Measurements from ENCODE around the gene VCX3A.

Gene VCX3A

DNA sequence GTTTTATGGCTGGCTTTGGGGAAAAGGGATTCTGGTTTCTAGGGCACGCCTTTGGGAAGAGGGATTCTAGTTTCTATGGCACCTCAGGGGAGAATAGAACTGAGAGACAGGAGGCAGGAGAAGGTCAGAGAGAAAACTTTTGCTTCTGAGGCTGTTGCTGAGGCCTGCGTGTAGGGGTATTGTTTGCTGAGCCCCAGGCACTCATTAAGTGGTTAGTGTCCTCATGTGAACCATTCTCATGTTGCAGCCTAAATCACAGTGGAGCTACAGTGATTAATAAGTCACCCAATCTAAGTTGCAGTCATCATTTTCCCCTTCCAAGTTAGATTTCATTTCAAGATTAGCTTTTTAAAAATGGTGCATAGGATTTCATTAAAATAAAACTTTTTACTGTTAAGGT lies 29.0 kb downstream of the VCX3A start:
- Histone ChIP-seq H3K4me3 (ENCODE audit: low read length) (no peak overlapping the region), H3K4me1 (ENCODE audit: control insufficient read depth, low read length) (no peaks in the 10 kb centered on the region), H3K27ac (ENCODE audit: low read depth, low read length) (no peak overlapping the region), H3K79me2 (ENCODE audit: control insufficient read depth, low read length) (no peaks in the 10 kb centered on the region), H4K20me1 (ENCODE audit: control insufficient read depth, insufficient read depth, low read depth, low read length) (no peaks in the 10 kb centered on the region), H3F3A (ENCODE audit: control insufficient read depth, insufficient read depth) (no peaks in the 10 kb centered on the region), H3K9me3 (ENCODE audit: control insufficient read depth, insufficient read depth, low read length) (no peaks in the 10 kb centered on the region), H3K27me3 (ENCODE audit: control insufficient read depth, low read length) (no peaks in the 10 kb centered on the region), H3K36me3 (ENCODE audit: control insufficient read depth, low read length) (no peaks in the 10 kb centered on the region), H3K4me2 (ENCODE audit: low read length) (no peak overlapping the region), H3K9me2 (replicated peaks; ENCODE audit: control insufficient read depth, low read length) (no peaks in the 10 kb centered on the region)
- no peak for TF ChIP-seq CTCF (IDR thresholded peaks at IDR 0.05; ENCODE audit: low read depth, low read length, poor library complexity, severe bottlenecking)
- TF ChIP-seq EZH2phosphoT487 (IDR thresholded peaks at IDR 0.05; ENCODE audit: borderline replicate concordance, low read length) = no peak

DNA sequence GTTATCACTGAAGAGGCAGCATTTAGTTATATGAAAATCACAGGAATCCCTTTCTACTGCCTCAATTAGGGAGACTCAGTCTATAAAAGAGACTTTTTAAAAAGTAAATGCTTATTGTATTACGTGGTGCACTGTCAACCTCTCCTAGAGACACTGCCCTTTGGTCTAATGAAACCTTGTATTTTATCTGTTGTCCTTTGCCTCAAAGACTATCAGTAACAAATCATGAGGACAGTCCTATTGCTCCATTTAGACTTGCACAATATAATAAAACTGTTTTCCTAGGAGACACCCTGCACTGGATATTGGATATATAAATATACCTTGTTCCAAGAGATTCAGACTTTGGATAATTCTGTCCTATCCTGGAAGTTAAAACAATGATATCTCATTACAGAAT lies 34.2 kb downstream of the VCX3A start:
- Histone ChIP-seq H3F3A (ENCODE audit: control insufficient read depth, insufficient read depth) (no peaks in the 10 kb centered on the region), H3K9me3 (ENCODE audit: control insufficient read depth, insufficient read depth, low read length) (no peaks in the 10 kb centered on the region), H3K79me2 (ENCODE audit: control insufficient read depth, low read length) (no peaks in the 10 kb centered on the region), H3K9me2 (replicated peaks; ENCODE audit: control insufficient read depth, low read length) (no peaks in the 10 kb centered on the region), H3K27ac (ENCODE audit: low read depth, low read length) (no peak overlapping the region), H3K27me3 (ENCODE audit: control insufficient read depth, low read length) (no peaks in the 10 kb centered on the region), H3K36me3 (ENCODE audit: control insufficient read depth, low read length) (no peaks in the 10 kb centered on the region), H3K4me2 (ENCODE audit: low read length) (no peak overlapping the region), H3K4me1 (ENCODE audit: control insufficient read depth, low read length) (no peaks in the 10 kb centered on the region), H3K4me3 (ENCODE audit: low read length) (no peak overlapping the region), H4K20me1 (ENCODE audit: control insufficient read depth, insufficient read depth, low read depth, low read length) (no peaks in the 10 kb centered on the region)
- TF ChIP-seq EZH2phosphoT487 (IDR thresholded peaks at IDR 0.05; ENCODE audit: borderline replicate concordance, low read length) = no peak
- no peak for TF ChIP-seq CTCF (IDR thresholded peaks at IDR 0.05; ENCODE audit: low read depth, low read length, poor library complexity, severe bottlenecking)

DNA sequence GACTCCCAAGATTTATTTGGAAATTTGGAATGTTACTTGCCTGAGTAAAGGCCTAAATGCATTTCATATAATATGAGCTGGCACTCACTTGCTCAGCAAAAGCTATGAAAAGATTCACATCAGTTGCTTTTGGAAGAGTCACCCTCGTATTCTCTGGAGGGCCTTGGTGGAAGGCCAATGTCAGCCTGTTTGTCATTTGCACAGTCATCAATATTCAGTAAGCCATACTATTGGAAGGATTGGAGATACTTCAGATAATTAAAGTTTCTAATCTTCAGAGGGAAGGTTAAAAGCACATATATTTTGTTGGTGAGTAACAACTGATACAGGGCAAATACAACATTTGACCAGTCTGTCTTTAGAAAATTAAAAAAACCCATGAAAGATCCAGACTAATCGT lies 36.6 kb downstream of the VCX3A start:
- no peak overlapping the region for H3K4me2 ChIP-seq (ENCODE audit: low read length)
- no peaks in the 10 kb centered on the region for H3K27me3 ChIP-seq (ENCODE audit: control insufficient read depth, low read length)
- no peaks in the 10 kb centered on the region for H3F3A ChIP-seq (ENCODE audit: control insufficient read depth, insufficient read depth)
- H3K9me2 ChIP-seq (replicated peaks; ENCODE audit: control insufficient read depth, low read length) = no peaks in the 10 kb centered on the region
- no peaks in the 10 kb centered on the region for H3K9me3 ChIP-seq (ENCODE audit: control insufficient read depth, insufficient read depth, low read length)
- no peaks in the 10 kb centered on the region for H3K79me2 ChIP-seq (ENCODE audit: control insufficient read depth, low read length)
- no peaks in the 10 kb centered on the region for H3K36me3 ChIP-seq (ENCODE audit: control insufficient read depth, low read length)
- no peak for TF ChIP-seq EZH2phosphoT487 (IDR thresholded peaks at IDR 0.05; ENCODE audit: borderline replicate concordance, low read length)
- TF ChIP-seq CTCF (IDR thresholded peaks at IDR 0.05; ENCODE audit: low read depth, low read length, poor library complexity, severe bottlenecking) = no peak
- H3K4me3 ChIP-seq (ENCODE audit: low read length) = no peak overlapping the region
- H4K20me1 ChIP-seq (ENCODE audit: control insufficient read depth, insufficient read depth, low read depth, low read length) = no peaks in the 10 kb centered on the region
- no peaks in the 10 kb centered on the region for H3K4me1 ChIP-seq (ENCODE audit: control insufficient read depth, low read length)
- no peak overlapping the region for H3K27ac ChIP-seq (ENCODE audit: low read depth, low read length)
